ENCODE results near the gene DAPK3. TPM values are rescaled to one million over a fixed set of nuclear protein-coding genes. Genes with fewer than 3 reads are reported as not detected.
A peak's percentile ranks its signal among the peaks of the same experiment; 100 is the strongest.

DAPK3 gene
- total RNA-seq, 1 experiment from 2014 or later: 121 TPM

GRCh38 chr19:4016903-4017638 lies 46.2 kb upstream of the DAPK3 start:
- Histone ChIP-seq H3K79me1 (ENCODE audit: insufficient read depth, low read depth, low read length, poor library complexity, severe bottlenecking) (peaks cover 13% of the 10 kb centered on the region), H3K4me2 (ENCODE audit: insufficient read depth, insufficient read length, low read length) (no peak overlapping the region), H2BK15ac (ENCODE audit: low read depth, low read length) (no peak overlapping the region), H3K9me3 (ENCODE audit: control insufficient read depth, low read depth, low read length) (no peaks in the 10 kb centered on the region), H3K23me2 (ENCODE audit: insufficient read length, low read depth, low read length, poor library complexity, severe bottlenecking) (no peaks in the 10 kb centered on the region), H2BK5ac (ENCODE audit: insufficient read length, low read length) (no peak overlapping the region), H3K18ac (ENCODE audit: insufficient read length, low read depth, low read length) (no peak overlapping the region), H2AK5ac (ENCODE audit: insufficient read length, low read length) (no peak overlapping the region), H3K56ac (ENCODE audit: insufficient read length, low read depth, low read length) (no peak overlapping the region), H3K14ac (ENCODE audit: insufficient read depth, low read length) (no peak overlapping the region), H3K23ac (ENCODE audit: insufficient read length, low read depth, low read length) (no peak overlapping the region), H4K20me1 (ENCODE audit: control insufficient read depth, insufficient read depth, insufficient read length) (no peaks in the 10 kb centered on the region), H2AFZ (ENCODE audit: low read length) (no peak overlapping the region), H2BK20ac (ENCODE audit: low read depth, low read length, poor library complexity, severe bottlenecking) (no peak overlapping the region), H3K79me2 (ENCODE audit: insufficient read depth, low read length) (peaks cover 9% of the 10 kb centered on the region; the same call in 1 of the 2 replicates), H3T11ph (ENCODE audit: low read length) (no peak overlapping the region), H4K91ac (ENCODE audit: insufficient read length, low read depth, low read length) (no peak overlapping the region), H3K4me1 (ENCODE audit: insufficient read depth, low read length) (no peaks in the 10 kb centered on the region), H2BK12ac (ENCODE audit: insufficient read length, low read depth, low read length) (no peak overlapping the region), H4K8ac (replicated peaks; ENCODE audit: insufficient read length, low read depth, low read length) (no peak overlapping the region), H3K4ac (ENCODE audit: low read depth, low read length) (no peak overlapping the region), H3K27ac (ENCODE audit: insufficient read length, low read depth, low read length) (no peak overlapping the region), H4K5ac (ENCODE audit: insufficient read length, low read depth, low read length) (no peak overlapping the region), H3K27me3 (ENCODE audit: insufficient read depth, low read length) (no peaks in the 10 kb centered on the region), H3K9ac (ENCODE audit: extremely low read depth, insufficient read length, low read length) (no peak overlapping the region), H2BK120ac (ENCODE audit: low read depth, low read length, poor library complexity, severe bottlenecking) (no peak overlapping the region)
- H3K4me3 Mint-ChIP-seq: no peak overlapping the region
- no peak for DNase-seq
- H3K36me3 Mint-ChIP-seq (ENCODE audit: insufficient read depth in 1 of 3, low read depth in 3 of 3): peaks cover 9 to 36% (median 30%) of the 10 kb centered on the region in 3 experiments
- H3K9me3 Mint-ChIP-seq: no peaks in the 10 kb centered on the region; a peak in 1 of 5 replicates
- H3K27ac Mint-ChIP-seq: peak overlapping the region in 1 of 3 experiments; percentile 48; a peak in 1 of 7 replicates
- H3K4me1 Mint-ChIP-seq: peaks cover 0 to 11% of the 10 kb centered on the region in 2 experiments; a peak in 2 of 4 replicates
- H3K27me3 Mint-ChIP-seq (ENCODE audit: low read depth): no peaks in the 10 kb centered on the region
- no peak for TF ChIP-seq CTCF (conservative IDR thresholded peaks at IDR 0.05)
- no CpG with 5 or more reads among the region's 15 CpGs for WGBS (ENCODE audit: extremely low coverage, insufficient read length, low lambda C conversion rate)
